GM21737 (cell line): ENCODE measurements around the gene UMODL1.
A peak's percentile ranks its signal among the peaks of the same experiment; 100 is the strongest.
"Not testable (repeated sequence)": the region's sequence is repeated elsewhere in the genome, so short reads cannot be mapped to it uniquely, and the experiment has no call there.

Experiments
- ATAC-seq: cut with Tn5 transposase; IDR thresholded peaks from one replicate; pipeline ENCODE4 v1.9.1; 2021; ENCODE audit warnings: mild to moderate bottlenecking, moderate library complexity; ENCODE audit not compliant: unreplicated experiment

Gene UMODL1

GRCh38 chr21:42077685-42078238, 6.6 kb downstream of the UMODL1 start:
- ATAC-seq, result peak; percentile 85

GRCh38 chr21:42078247-42079007, 7.3 kb downstream of the UMODL1 start:
- ATAC-seq, result not testable (repeated sequence)

- no peak for ATAC-seq
Observed at GRCh38 chr21:42079008-42079938, 8.2 kb downstream of the UMODL1 start.

GRCh38 chr21:42079939-42080787, 9.0 kb downstream of the UMODL1 start:
- ATAC-seq, result no peak

- ATAC-seq, result no peak
Observed at GRCh38 chr21:42080788-42081083, 9.6 kb downstream of the UMODL1 start.

- no peak for ATAC-seq
Observed at GRCh38 chr21:42081138-42081537, 10.0 kb downstream of the UMODL1 start.

GRCh38 chr21:42081931-42082381, 10.8 kb downstream of the UMODL1 start:
- ATAC-seq, result no peak

- ATAC-seq, result no peak
Observed at GRCh38 chr21:42082501-42083360, 11.6 kb downstream of the UMODL1 start.

- ATAC-seq, result no peak
Observed at GRCh38 chr21:42083361-42083690, 12.2 kb downstream of the UMODL1 start.

GRCh38 chr21:42084079-42084478, 13.0 kb downstream of the UMODL1 start:
- ATAC-seq, result no peak

GRCh38 chr21:42085246-42086077, 14.3 kb downstream of the UMODL1 start:
- ATAC-seq, result no peak

GRCh38 chr21:42086969-42087368, 15.9 kb downstream of the UMODL1 start:
- no peak for ATAC-seq

GRCh38 chr21:42088148-42088547, 17.0 kb downstream of the UMODL1 start:
- ATAC-seq, result no peak

GRCh38 chr21:42088658-42089057, 17.5 kb downstream of the UMODL1 start:
- ATAC-seq, result no peak

- no peak for ATAC-seq
Observed at GRCh38 chr21:42089093-42089631, 18.0 kb downstream of the UMODL1 start.

- ATAC-seq, result no peak
Observed at GRCh38 chr21:42089665-42090310, 18.7 kb downstream of the UMODL1 start.

GRCh38 chr21:42091899-42092508, 20.9 kb downstream of the UMODL1 start:
- no peak for ATAC-seq

- ATAC-seq, result no peak
Observed at GRCh38 chr21:42092771-42093170, 21.7 kb downstream of the UMODL1 start.
